Measurements from ENCODE around the gene RRM2. TPM values are rescaled to one million over a fixed set of nuclear protein-coding genes. Genes with fewer than 3 reads are reported as not detected.

RRM2 gene
- 1.9 TPM for total RNA-seq
- long read RNA-seq, partial matches to known transcripts = 0 of 3 reads
- long read RNA-seq, other reads (novel, unspliced or antisense) = 0 of 3 reads

GRCh38 chr2:10122500-10123280 is at the start of gene RRM2:
RRM2 (plus strand) TSS chr2:10122739; CDS start chr2:10122799, 60 bp downstream.
- DNase-seq = peak; percentile 95
- peak; percentile 89 for ATAC-seq (ENCODE audit: poor library complexity)
- intact Hi-C loops (cut with DNase I) = loop anchor here (10.0 kb wide), 1 partner anchor 542 kb away; no protein-coding TSS in a partner anchor

GRCh38 chr2:10073706-10074105 is 48.8 kb upstream of the RRM2 start:
- DNase-seq = no peak
- ATAC-seq (ENCODE audit: poor library complexity) = no peak
- intact Hi-C loops (cut with DNase I) = no loop called here

DNA sequence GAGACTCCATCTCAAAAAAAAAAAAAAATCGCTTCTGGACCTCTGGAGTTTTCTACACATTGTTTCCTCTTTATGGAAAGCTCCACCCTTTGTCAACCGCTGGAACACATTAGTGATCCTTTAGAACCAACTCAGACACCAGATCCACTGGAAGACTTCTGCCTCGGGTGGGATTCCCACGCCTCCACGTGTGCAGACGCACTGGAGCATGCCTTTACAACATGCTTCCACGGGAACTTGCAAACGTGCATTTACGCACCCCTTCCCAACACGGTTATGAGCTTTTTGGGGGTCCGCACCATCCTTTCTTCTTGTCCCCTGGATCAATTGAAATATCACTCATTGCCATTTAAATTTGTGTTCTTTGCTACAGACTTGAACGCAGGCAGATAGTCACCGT is 47.4 kb upstream of the RRM2 start:
- ATAC-seq (ENCODE audit: poor library complexity) (no peak), DNase-seq (no peak)
- intact Hi-C loops (cut with DNase I) = no loop called here

GRCh38 chr2:10075571-10076209 is 46.8 kb upstream of the RRM2 start:
- intact Hi-C loops (cut with DNase I) = no loop called here
- ATAC-seq (ENCODE audit: poor library complexity) (no peak), DNase-seq (no peak)

- intact Hi-C loops (cut with DNase I) = no loop called here
- ATAC-seq (ENCODE audit: poor library complexity) = no peak
- no peak for DNase-seq
Measured at GRCh38 chr2:10076511-10076910, 46.0 kb upstream of the RRM2 start.

DNA sequence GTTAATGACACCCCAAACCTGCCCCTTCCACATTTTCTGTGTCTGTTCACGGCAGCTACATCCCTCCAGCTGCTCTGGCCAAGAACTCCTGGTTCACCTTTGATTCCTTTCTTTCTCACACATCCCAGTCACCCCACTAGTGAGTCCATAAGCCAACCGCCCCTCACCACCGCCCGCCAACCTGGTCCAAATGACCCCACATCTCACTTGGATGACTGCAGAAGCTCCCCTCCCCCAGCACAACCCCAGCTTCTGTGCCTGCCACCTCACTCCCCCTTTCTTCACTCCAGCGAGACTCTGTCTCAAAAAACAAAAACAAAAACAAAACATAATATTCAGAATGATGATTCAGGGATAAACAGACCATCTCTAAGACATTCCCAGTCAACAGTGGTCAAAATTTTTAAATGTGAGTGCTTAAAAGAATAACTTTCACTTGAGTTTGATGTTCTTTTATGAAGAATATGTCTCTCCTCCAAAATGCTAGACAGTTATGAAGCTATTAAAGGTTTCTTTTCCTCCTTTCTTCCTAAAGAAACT is 45.5 kb upstream of the RRM2 start:
- no peak for DNase-seq
- ATAC-seq (ENCODE audit: poor library complexity) = no peak
- intact Hi-C loops (cut with DNase I) = no loop called here

GRCh38 chr2:10078001-10078400 is 44.5 kb upstream of the RRM2 start:
- DNase-seq = no peak
- no peak for ATAC-seq (ENCODE audit: poor library complexity)
- intact Hi-C loops (cut with DNase I) = no loop called here

GRCh38 chr2:10078704-10079265 is 43.8 kb upstream of the RRM2 start:
- ATAC-seq (ENCODE audit: poor library complexity) (peak; percentile 62), DNase-seq (no peak)
- intact Hi-C loops (cut with DNase I) = no loop called here

DNA sequence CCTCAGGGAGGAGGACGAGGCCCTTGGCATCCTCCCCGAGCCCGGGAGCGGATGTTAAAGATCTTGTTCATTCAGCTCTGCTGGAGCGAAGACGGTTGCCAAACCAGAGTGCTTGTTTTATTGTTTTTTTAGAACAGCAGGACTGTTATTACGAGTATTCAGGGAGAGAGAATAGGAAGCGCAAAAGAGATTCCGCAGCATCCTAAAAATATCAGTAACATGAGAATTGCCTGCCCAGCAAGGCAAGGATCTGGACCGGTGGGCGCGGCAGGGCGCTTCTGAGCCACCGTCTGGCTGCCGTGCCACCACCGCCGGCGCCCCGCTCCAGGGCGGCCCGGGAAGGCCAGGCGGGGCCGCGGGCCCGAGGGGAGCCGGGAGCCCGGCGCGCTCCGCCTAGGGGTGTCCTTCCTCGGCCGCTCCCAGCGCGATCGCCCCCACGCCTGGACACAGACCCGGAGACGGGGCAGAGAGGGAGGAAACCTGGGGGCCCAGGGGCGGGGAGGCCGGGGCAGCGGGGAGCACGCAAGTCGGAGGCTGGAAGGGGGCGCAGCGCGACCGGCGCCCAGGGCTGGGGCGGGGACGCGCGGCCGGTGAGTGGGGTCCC is 43.2 kb upstream of the RRM2 start:
- peak; percentile 74 for DNase-seq
- peak; percentile 82 for ATAC-seq (ENCODE audit: poor library complexity)
- intact Hi-C loops (cut with DNase I) = no loop called here

GRCh38 chr2:10079870-10080535 is 42.5 kb upstream of the RRM2 start, which contains the start of gene CYS1:
CYS1 (minus strand) TSS chr2:10080411; CDS start chr2:10080223, 188 bp downstream.
- DNase-seq = no peak
- peak; percentile 38 for ATAC-seq (ENCODE audit: poor library complexity)
- intact Hi-C loops (cut with DNase I) = no loop called here

- ATAC-seq (ENCODE audit: poor library complexity) = peak; percentile 23
- DNase-seq = no peak
- intact Hi-C loops (cut with DNase I) = no loop called here
Measured at GRCh38 chr2:10080536-10081304, 41.8 kb upstream of the RRM2 start.

DNA sequence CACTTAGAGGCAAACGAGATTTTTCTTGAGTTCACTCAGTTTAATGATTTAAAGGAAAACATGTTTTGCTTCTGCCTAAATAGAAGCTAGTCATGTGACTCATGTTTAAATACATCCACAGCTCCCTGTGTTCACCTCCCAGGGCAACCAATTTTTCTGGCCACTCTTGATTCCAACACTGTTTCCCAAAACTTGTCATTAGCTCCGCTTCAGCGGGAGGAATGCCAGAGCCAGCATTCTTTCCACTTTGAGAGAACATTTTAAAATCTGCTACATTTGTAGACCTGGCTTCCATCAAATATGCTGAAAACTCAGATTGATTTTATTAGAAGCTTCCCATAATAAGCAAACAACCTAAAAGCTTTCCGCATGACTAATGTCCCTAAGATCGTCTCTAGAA is 39.5 kb upstream of the RRM2 start:
- no peak for DNase-seq
- ATAC-seq (ENCODE audit: poor library complexity) = no peak
- intact Hi-C loops (cut with DNase I) = no loop called here

DNA sequence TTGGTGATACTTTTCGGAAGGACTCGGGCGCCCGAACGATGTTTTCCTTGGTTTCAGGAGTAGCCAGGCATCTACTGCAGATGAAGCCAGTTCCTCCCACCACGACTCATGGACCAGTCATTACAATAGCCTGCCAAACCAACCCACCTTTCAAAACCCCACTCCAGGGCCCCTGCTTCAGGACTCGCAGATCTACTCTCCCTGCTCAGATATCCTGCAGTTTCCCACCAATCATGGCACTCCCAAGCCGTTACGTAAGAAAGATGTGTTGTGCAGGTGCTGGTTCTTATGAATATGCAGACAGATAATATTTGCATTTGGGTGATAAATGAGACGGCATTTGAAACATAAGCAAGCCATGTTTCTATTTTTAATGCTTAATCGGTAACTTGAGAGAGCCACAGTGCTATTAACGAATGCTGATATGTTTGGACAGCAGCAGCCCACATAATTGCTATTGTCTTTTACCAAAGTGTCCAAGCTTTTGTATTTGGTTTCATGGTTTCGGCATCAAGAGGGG is 38.8 kb upstream of the RRM2 start:
- ATAC-seq (ENCODE audit: poor library complexity) (no peak), DNase-seq (no peak)
- intact Hi-C loops (cut with DNase I) = no loop called here

DNA sequence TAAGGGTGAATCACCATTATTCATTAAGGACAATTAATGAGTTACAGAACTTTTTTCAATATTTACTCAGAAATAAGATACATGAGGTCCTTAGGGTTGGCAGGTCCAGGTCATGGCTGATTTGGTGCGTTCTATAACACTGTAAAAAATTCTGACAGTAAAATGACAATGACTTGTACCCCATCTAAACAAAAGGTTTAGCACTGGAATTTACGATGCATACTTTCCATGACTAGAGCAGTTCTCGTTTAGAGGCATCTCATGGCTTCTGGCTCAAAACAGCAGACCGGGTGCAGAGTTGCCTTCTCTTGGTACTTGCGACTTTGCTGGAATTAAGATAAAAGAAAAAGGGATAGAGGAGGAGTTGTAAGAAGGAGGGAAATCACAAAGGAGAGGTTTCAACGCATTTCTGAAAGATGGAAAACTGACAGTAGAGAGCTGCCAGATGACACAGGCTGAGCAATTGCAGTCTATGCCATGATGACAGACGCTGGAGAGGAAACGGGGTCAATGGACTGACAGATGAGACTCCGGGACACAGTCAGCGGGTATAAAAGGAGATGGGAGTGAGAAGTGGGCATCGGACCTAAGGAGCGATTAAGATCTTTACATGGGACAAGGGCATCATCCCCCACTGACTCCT is 38.2 kb upstream of the RRM2 start:
- DNase-seq (no peak), ATAC-seq (ENCODE audit: poor library complexity) (no peak)
- intact Hi-C loops (cut with DNase I) = no loop called here

DNA sequence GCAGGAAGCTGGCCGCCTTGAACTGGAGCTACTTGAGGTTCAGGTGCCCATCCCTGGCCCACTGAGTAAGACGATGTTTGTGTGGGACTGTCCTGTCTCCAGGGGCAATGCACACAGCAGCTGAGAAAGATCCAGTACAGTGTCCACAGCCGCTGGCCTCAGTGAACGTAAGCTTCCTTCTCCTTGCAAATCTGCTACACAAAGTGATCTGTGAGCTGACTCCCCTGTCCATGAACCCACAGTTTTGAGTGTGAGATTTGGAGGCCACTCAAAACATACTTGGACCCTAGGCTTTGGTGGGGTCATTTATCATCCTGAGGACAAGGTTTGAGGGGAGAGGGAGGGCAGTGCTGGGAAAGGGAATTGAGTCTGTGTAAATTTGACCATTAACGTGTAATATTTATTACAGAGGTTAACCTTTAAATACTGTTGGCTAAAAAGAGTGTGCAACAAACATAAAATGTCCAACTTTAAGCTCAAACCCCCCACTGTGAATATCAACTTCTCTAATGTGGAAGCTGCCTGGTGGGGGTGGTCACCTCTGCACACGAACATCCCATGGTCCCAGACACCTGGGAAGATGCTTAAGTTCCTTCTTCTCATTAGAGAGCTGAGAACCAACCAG is 37.4 kb upstream of the RRM2 start:
- no peak for ATAC-seq (ENCODE audit: poor library complexity)
- intact Hi-C loops (cut with DNase I) = no loop called here
- no peak for DNase-seq

GRCh38 chr2:10085668-10086059 is 36.9 kb upstream of the RRM2 start:
- DNase-seq = no peak
- intact Hi-C loops (cut with DNase I) = no loop called here
- ATAC-seq (ENCODE audit: poor library complexity) = no peak

GRCh38 chr2:10086950-10087349 is 35.6 kb upstream of the RRM2 start:
- ATAC-seq (ENCODE audit: poor library complexity) (no peak), DNase-seq (no peak)
- intact Hi-C loops (cut with DNase I) = no loop called here
